Astrocyte of the hippocampus (primary cell): ENCODE data around the gene TRIM26.
"Not testable (repeated sequence)": the region's sequence is repeated elsewhere in the genome, so short reads cannot be mapped to it uniquely, and the experiment has no call there.

Source experiments
- DNase-seq: peaks from one replicate; pipeline ENCODE4 v3.0.0; 2011; ENCODE audit warnings: low read depth, low spot score

The TRIM26 gene

GRCh38 chr6:30154061-30154460 is 59.1 kb downstream of the TRIM26 start:
- no peak for DNase-seq

GRCh38 chr6:30152910-30153610 is 60.1 kb downstream of the TRIM26 start:
- no peak for DNase-seq

- DNase-seq: no peak
Measured at GRCh38 chr6:30152016-30152673, 61.1 kb downstream of the TRIM26 start.

GRCh38 chr6:30151580-30151979 is 61.6 kb downstream of the TRIM26 start:
- DNase-seq: no peak

GRCh38 chr6:30150671-30151395 is 62.4 kb downstream of the TRIM26 start:
- peak; percentile 65 for DNase-seq

GRCh38 chr6:30149858-30150550 is 63.2 kb downstream of the TRIM26 start:
- no peak for DNase-seq

- DNase-seq: no peak
Measured at GRCh38 chr6:30149234-30149633, 64.0 kb downstream of the TRIM26 start.

- no peak for DNase-seq
Measured at GRCh38 chr6:30147096-30147495, 66.1 kb downstream of the TRIM26 start.

- DNase-seq: no peak
Measured at GRCh38 chr6:30145818-30146217, 67.4 kb downstream of the TRIM26 start.

GRCh38 chr6:30144811-30145210 is 68.4 kb downstream of the TRIM26 start:
- no peak for DNase-seq

GRCh38 chr6:30143780-30144179 is 69.4 kb downstream of the TRIM26 start:
- no peak for DNase-seq

GRCh38 chr6:30142665-30143064 is 70.5 kb downstream of the TRIM26 start:
- no peak for DNase-seq

- not testable (repeated sequence) for DNase-seq
Measured at GRCh38 chr6:30140240-30140639, 73.0 kb downstream of the TRIM26 start.

GRCh38 chr6:30136570-30137286 is 76.5 kb downstream of the TRIM26 start:
- DNase-seq: no peak

- DNase-seq: no peak
Measured at GRCh38 chr6:30135757-30136156, 77.4 kb downstream of the TRIM26 start, which contains the start of gene TRIM40. Gene TRIM40, plus strand, starts transcription at chr6:30136140. Its CDS starts 897 bp downstream, at chr6:30137037.

- peak; percentile 13 for DNase-seq
Measured at GRCh38 chr6:30135147-30135546, 78.1 kb downstream of the TRIM26 start.
